Activated CD4-positive, alpha-beta T cell treated with anti-CD3 and anti-CD28 coated beads for 36 hours (primary cell): ENCODE data around the gene MAP4K4. TPM values are rescaled to one million over a fixed set of nuclear protein-coding genes. Genes with fewer than 3 reads are reported as not detected.
"Not testable (repeated sequence)": the region's sequence is repeated elsewhere in the genome, so short reads cannot be mapped to it uniquely, and the experiment has no call there.

Experiments used
- ATAC-seq: fragments of 200-7000 bp; cut with Tn5 transposase; one replicate; pipeline ENCODE4 v1.10.0; 2021; ENCODE audit warnings: mild to moderate bottlenecking, moderate library complexity
- CTCF ChIA-PET: fragments of 350-600 bp; sonication (Branson Sonifier 250); formaldehyde crosslinking; loops from one replicate; lab custom pipeline; 2021; ENCODE audit warnings: antibody characterized with exemption; lab: Charles Lee
- POLR2A ChIA-PET: fragments of 350-600 bp; sonication (Branson Sonifier 250); formaldehyde crosslinking; loops from one replicate; lab custom pipeline; 2021; ENCODE audit warnings: antibody characterized with exemption, inconsistent platforms; lab: Charles Lee
- DNase-seq: peaks from one replicate; pipeline ENCODE4 v3.0.0-alpha.2; 2020
- H3K27ac Mint-ChIP-seq: one replicate; pipeline ENCODE4 v1.8.0; 2021; ENCODE audit warnings: mixed read lengths
- H3K27me3 Mint-ChIP-seq: one replicate; pipeline ENCODE4 v1.8.0; 2021; ENCODE audit warnings: mixed read lengths
- H3K36me3 Mint-ChIP-seq: one replicate; pipeline ENCODE4 v1.8.0; 2021; ENCODE audit warnings: low read depth, mixed read lengths
- H3K4me1 Mint-ChIP-seq: one replicate; pipeline ENCODE4 v1.8.0; 2021; ENCODE audit warnings: mixed read lengths
- H3K4me3 Mint-ChIP-seq: one replicate; pipeline ENCODE4 v1.8.0; 2021; ENCODE audit warnings: mild to moderate bottlenecking, moderate library complexity, mixed read lengths
- H3K9me3 Mint-ChIP-seq: one replicate; pipeline ENCODE4 v1.8.0; 2021; ENCODE audit warnings: low read depth, mixed read lengths
- intact Hi-C, 2 experiments: fragments of 100-400 bp; cut with DNase I in 1 of 2; cut with micrococcal nuclease in 1 of 2; formaldehyde crosslinking; loops; one replicate each; pipeline versions ENCODE4 v1.14.2 to v1.15.1; 2022 to 2024; cut with DNase I, micrococcal nuclease
- total RNA-seq, 2 experiments: library from RNA; stranded (reverse); gene quantifications; one replicate each; pipeline ENCODE4 v1.2.3, GENCODE V29; 2021

Gene MAP4K4
- total RNA-seq, 2 experiments from 2014 or later = 62.3 to 70.2 TPM

DNA sequence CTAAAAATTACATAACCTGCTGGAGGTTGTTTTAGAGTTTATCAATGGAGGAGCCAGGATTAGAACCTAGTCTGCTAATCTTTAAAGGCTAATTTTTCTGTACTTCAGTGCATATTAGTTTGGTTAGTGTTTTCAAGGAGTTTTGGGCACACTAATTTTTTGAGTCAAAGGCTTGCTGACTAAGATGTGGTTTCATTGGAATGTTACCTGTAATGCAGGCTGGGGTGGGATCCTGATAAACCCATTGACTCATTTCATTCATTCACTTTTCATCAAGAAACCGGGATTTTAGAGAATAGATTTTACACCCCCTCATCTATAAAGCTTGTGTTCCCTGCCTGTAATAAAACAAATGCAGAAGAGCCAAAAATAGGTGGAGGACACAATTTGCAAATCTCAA is 202.4 kb downstream of the MAP4K4 start:
- intact Hi-C loops = loop anchor here (1.0 to 10.0 kb wide), 9 partner anchors 99 to 467 kb away; no protein-coding TSS in a partner anchor
- Mint-ChIP-seq H3K27me3 (peaks cover 8% of the 10 kb centered on the region), H3K9me3 (peaks cover 7% of the 10 kb centered on the region), H3K36me3 (peaks cover 18% of the 10 kb centered on the region), H3K4me1 (peaks cover 38% of the 10 kb centered on the region), H3K27ac (peak overlapping the region; percentile 90), H3K4me3 (peak overlapping the region; percentile 24)
- CTCF ChIA-PET = interaction anchor here (0.6 to 5.8 kb wide), 7 partner anchors 16 to 353 kb away, joined by 3 to 33 read pairs (median 3); no protein-coding TSS in a partner anchor
- POLR2A ChIA-PET = interaction anchor here (1.0 kb wide), 1 partner anchor 15 kb away, joined by 3 read pairs; no protein-coding TSS in a partner anchor
- DNase-seq (no peak), ATAC-seq (no peak)

DNA sequence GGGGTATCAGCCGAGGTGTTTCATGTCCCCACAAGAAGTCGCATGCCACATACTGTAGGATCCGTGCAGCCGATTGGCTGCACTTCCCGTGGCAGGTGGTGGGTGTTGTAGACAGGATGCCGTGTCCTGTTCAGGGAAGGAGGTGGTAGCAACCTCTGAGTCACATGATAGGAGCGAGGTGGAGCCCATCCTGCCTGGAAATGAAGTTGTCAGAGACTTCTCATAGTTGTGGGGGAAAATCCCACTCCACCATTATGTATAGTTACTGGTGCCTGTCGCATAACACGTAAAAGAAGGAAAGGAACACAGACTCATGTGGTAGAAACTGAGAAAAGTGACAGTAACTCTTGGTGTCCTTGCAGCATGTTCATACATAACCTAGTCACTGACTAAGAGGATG is 202.9 kb downstream of the MAP4K4 start:
- POLR2A ChIA-PET = interaction anchor here (1.0 kb wide), 1 partner anchor 16 kb away, joined by 3 read pairs; no protein-coding TSS in a partner anchor
- intact Hi-C loops = loop anchor here (1.0 to 10.0 kb wide), 9 partner anchors 99 to 467 kb away; no protein-coding TSS in a partner anchor
- H3K4me3 Mint-ChIP-seq = peak overlapping the region; percentile 24
- H3K36me3 Mint-ChIP-seq = peaks cover 21% of the 10 kb centered on the region
- H3K4me1 Mint-ChIP-seq = peaks cover 38% of the 10 kb centered on the region
- H3K27ac Mint-ChIP-seq = peak overlapping the region; percentile 90
- ATAC-seq = peak; percentile 93
- CTCF ChIA-PET = interaction anchor here (0.6 to 5.8 kb wide), 7 partner anchors 16 to 340 kb away, joined by 3 to 33 read pairs (median 3); no protein-coding TSS in a partner anchor
- peaks cover 10% of the 10 kb centered on the region for H3K9me3 Mint-ChIP-seq
- H3K27me3 Mint-ChIP-seq = peaks cover 10% of the 10 kb centered on the region
- DNase-seq = peak; percentile 82

DNA sequence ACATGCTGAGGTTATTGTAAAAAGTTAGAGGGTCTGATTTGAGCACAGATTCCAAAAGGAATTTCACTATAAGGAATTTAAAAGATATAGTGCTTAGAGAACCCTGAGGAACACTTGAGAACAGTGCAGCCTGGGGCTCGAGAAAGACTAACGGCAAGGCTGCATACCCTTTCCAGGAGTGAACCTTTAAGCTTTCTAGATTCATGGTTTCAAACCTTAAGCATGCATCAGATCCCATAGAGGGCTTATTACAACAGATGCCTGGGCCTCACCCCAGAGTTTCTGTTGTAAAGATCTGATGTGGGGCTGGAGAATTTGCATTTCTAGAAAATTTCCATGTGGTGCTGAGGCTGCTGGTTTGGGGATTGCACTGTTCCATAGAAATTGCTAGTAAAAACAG is 203.7 kb downstream of the MAP4K4 start:
- peaks cover 10% of the 10 kb centered on the region for H3K27me3 Mint-ChIP-seq
- intact Hi-C loops = loop anchor here (2.0 to 10.0 kb wide), 4 partner anchors 181 to 351 kb away; no protein-coding TSS in a partner anchor
- DNase-seq (no peak), ATAC-seq (no peak)
- H3K4me1 Mint-ChIP-seq = peaks cover 38% of the 10 kb centered on the region
- ChIA-PET POLR2A (no interaction called here), CTCF (interaction anchor here (0.6 to 2.2 kb wide), 4 partner anchors 98 to 339 kb away, joined by 3 to 11 read pairs (median 4); no protein-coding TSS in a partner anchor)
- H3K9me3 Mint-ChIP-seq = peaks cover 16% of the 10 kb centered on the region
- H3K36me3 Mint-ChIP-seq = peaks cover 27% of the 10 kb centered on the region
- H3K27ac Mint-ChIP-seq = peak overlapping the region; percentile 56
- H3K4me3 Mint-ChIP-seq = no peak overlapping the region

DNA sequence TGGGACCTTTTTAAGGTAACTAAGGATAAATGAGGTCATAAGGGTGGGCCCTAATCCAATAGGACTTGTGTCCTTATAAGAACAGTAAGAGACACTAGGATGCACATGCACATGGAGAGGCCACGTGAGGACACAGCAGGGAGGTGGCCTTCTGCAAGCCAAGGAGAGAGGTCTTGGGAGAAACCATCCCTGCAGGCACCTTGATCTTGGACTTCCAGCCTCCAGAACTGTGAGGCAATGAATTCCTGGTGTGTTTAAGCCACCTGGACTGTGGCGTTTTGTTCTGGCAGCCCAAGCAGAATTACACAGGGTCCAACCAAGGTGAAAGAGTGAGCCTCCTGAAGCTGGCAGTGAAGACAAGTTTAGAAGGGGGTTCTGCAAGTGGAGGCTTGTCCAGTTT is 204.7 kb downstream of the MAP4K4 start:
- peaks cover 38% of the 10 kb centered on the region for H3K4me1 Mint-ChIP-seq
- H3K36me3 Mint-ChIP-seq = peaks cover 27% of the 10 kb centered on the region
- DNase-seq (no peak), ATAC-seq (no peak)
- POLR2A ChIA-PET = no interaction called here
- peaks cover 17% of the 10 kb centered on the region for H3K9me3 Mint-ChIP-seq
- H3K27me3 Mint-ChIP-seq = peaks cover 10% of the 10 kb centered on the region
- intact Hi-C loops = loop anchor here (5.0 to 10.0 kb wide), 3 partner anchors 180 to 350 kb away; no protein-coding TSS in a partner anchor
- CTCF ChIA-PET = interaction anchor here (0.7 kb wide), 1 partner anchor 286 kb away, joined by 3 read pairs; no protein-coding TSS in a partner anchor
- H3K4me3 Mint-ChIP-seq = no peak overlapping the region
- H3K27ac Mint-ChIP-seq = no peak overlapping the region

DNA sequence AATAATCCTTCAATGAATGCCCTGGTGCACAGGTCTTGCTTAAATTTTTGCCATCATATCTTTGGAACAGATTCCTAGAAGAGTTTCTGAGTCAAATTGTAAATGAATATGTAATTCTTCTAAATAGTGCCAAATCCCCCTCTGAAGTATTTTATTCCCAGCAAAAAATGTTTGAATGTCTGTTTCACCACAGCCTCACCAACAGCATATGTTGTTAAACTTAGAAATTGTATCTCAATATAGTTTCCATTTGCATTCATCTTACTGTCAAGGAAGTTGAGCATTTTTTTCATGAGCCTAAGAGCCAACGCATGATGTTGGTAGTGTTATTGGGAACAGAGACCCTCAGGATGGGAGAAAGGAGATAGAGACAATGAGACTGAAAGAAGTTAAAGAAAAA is 207.4 kb downstream of the MAP4K4 start:
- POLR2A ChIA-PET = no interaction called here
- peaks cover 19% of the 10 kb centered on the region for H3K36me3 Mint-ChIP-seq
- no peak overlapping the region for H3K4me3 Mint-ChIP-seq
- no peak overlapping the region for H3K27ac Mint-ChIP-seq
- CTCF ChIA-PET = interaction anchor here (0.7 to 1.5 kb wide), 3 partner anchors 74 to 336 kb away, joined by 3 to 5 read pairs (median 3); no protein-coding TSS in a partner anchor
- ATAC-seq (no peak), DNase-seq (no peak)
- intact Hi-C loops = loop anchor here (5.0 to 10.0 kb wide), 3 partner anchors 177 to 347 kb away; no protein-coding TSS in a partner anchor
- peaks cover 24% of the 10 kb centered on the region for H3K4me1 Mint-ChIP-seq
- peaks cover 22% of the 10 kb centered on the region for H3K27me3 Mint-ChIP-seq
- H3K9me3 Mint-ChIP-seq = peaks cover 26% of the 10 kb centered on the region

DNA sequence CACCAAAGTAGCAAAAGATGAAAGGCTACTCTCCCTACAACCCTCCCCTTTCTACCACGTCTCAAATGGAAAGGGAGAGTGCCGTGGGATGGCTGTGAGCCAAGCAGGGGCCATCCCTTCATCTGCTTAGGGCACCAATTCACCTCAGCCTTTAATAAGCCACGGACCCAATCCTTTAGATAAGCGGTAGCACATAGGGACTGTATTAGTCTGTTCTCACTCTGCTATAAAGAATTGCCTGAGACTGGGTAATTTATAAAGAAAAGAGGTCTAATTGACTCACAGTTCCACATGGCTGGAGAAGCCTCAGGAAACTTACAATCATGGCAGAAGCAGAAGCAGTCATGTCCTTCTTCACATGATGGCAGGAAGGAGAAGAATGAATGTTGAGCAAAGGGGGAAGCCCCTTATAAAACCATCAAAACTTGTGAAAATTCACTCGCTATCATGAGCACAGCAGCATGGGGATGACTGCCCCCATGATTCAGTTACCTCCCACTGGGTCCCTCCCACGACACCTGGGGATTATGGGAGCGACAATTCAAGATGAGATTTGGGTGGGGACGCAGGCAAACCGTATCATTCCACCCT is 208.3 kb downstream of the MAP4K4 start:
- intact Hi-C loops = loop anchor here in 1 of 2 experiments (10.0 kb wide), 1 partner anchor 179 kb away; no protein-coding TSS in a partner anchor
- POLR2A ChIA-PET = no interaction called here
- peaks cover 15% of the 10 kb centered on the region for H3K4me1 Mint-ChIP-seq
- H3K36me3 Mint-ChIP-seq = peaks cover 23% of the 10 kb centered on the region
- no peak overlapping the region for H3K27ac Mint-ChIP-seq
- no peak overlapping the region for H3K4me3 Mint-ChIP-seq
- H3K9me3 Mint-ChIP-seq = peaks cover 28% of the 10 kb centered on the region
- ATAC-seq (no peak), DNase-seq (no peak)
- H3K27me3 Mint-ChIP-seq = peaks cover 27% of the 10 kb centered on the region
- CTCF ChIA-PET = interaction anchor here (0.7 to 1.5 kb wide), 3 partner anchors 22 to 275 kb away, joined by 3 read pairs; no protein-coding TSS in a partner anchor

DNA sequence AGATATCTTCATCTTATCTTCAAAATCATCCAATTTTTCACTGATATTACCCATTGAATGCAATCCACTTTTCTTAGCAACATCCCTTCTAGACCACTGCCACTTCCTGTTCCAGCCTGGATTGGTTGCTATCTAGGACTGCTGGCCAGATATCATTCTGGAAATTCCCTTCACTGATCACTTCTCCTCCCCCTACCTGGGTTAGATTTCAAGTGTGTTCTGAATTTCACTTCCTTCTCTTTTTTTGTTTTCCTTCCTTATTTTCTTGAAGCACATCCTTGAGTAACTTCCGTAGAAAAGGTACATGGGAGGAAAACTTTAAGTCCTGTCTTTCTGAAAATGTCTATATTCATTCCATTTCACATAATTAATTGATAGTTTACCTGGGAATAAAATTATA is 212.3 kb downstream of the MAP4K4 start:
- DNase-seq (no peak), ATAC-seq (no peak)
- H3K4me3 Mint-ChIP-seq = no peak overlapping the region
- H3K4me1 Mint-ChIP-seq = peaks cover 12% of the 10 kb centered on the region
- H3K36me3 Mint-ChIP-seq = peaks cover 20% of the 10 kb centered on the region
- H3K27ac Mint-ChIP-seq = no peak overlapping the region
- CTCF ChIA-PET = interaction anchor here (0.9 to 1.5 kb wide), 2 partner anchors 92 to 331 kb away, joined by 3 to 4 read pairs; no protein-coding TSS in a partner anchor
- intact Hi-C loops = loop anchor here in 1 of 2 experiments (10.0 kb wide), 1 partner anchor 175 kb away; no protein-coding TSS in a partner anchor
- H3K9me3 Mint-ChIP-seq = peaks cover 24% of the 10 kb centered on the region
- POLR2A ChIA-PET = no interaction called here
- H3K27me3 Mint-ChIP-seq = peaks cover 29% of the 10 kb centered on the region

DNA sequence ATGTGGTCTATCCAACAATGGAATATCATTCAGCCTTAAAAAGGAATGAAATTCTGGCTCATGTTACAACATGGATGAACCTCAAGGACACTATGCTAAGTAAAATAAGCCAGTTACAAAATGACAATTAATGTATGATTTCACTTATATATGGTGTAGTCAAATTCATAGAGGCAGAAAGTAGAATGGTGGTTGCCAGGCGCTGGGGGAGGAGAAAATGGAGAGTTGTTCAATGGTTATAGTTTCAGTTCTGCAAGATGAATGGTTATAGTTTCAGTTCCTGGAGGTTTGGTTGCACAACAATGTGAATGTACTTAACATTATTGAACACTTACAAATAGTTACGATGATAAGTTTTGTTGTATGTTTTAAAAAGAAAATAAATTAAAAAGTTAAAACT is 215.0 kb downstream of the MAP4K4 start:
- no peak overlapping the region for H3K4me3 Mint-ChIP-seq
- ATAC-seq = peak; percentile 90
- DNase-seq = peak; percentile 68

DNA sequence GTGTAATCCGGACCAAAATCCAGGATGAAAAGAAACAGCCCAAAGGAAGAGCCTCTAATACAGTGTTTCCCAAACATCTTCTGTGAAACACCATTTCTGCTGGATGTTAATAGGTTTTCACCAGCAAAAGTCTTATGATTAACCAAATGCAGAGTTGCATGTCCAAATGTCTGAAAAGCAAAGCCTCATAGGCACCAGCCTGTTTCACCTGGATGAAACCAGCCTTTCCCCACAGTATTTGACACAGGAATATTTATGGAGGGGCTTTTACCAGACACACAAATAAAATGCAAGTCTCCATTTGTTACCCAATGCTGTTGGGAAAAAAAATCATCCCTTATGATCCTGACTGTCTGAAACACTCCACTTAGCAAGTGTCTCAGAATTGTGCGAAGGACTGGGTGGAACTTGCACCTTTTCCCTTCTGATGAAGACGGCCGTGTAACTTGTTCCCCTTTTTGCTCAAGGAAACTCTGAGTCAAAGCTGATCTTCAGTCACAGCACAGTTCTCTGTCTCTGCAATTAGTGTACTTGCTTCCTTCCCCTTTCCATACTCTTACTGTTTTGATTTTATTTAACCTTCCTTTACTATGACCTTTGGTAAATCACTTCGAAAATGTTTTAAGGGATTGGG is 223.9 kb downstream of the MAP4K4 start:
- Mint-ChIP-seq H3K27me3 (peaks cover 5% of the 10 kb centered on the region), H3K4me3 (no peak overlapping the region), H3K4me1 (peaks cover 2% of the 10 kb centered on the region), H3K36me3 (peaks cover 5% of the 10 kb centered on the region), H3K9me3 (peaks cover 25% of the 10 kb centered on the region), H3K27ac (peak overlapping the region; percentile 63)
- CTCF ChIA-PET = interaction anchor here (0.7 to 1.6 kb wide), 4 partner anchors 9 to 155 kb away, joined by 3 read pairs; no protein-coding TSS in a partner anchor
- POLR2A ChIA-PET = interaction anchor here (0.7 kb wide), 1 partner anchor 294 kb away, joined by 3 read pairs; no protein-coding TSS in a partner anchor
- peak; percentile 15 for DNase-seq
- ATAC-seq = peak; percentile 47
- intact Hi-C loops = no loop called here

More for the DNA sequence above, 215.0 kb downstream of the MAP4K4 start:
- CTCF ChIA-PET = interaction anchor here (0.7 to 1.2 kb wide), 2 partner anchors 18 to 495 kb away, joined by 3 read pairs; no protein-coding TSS in a partner anchor
- intact Hi-C loops = no loop called here
- Mint-ChIP-seq H3K4me1 (peaks cover 12% of the 10 kb centered on the region), H3K27me3 (peaks cover 30% of the 10 kb centered on the region), H3K9me3 (peaks cover 11% of the 10 kb centered on the region), H3K36me3 (peaks cover 8% of the 10 kb centered on the region), H3K27ac (no peak overlapping the region)
- POLR2A ChIA-PET = no interaction called here

DNA sequence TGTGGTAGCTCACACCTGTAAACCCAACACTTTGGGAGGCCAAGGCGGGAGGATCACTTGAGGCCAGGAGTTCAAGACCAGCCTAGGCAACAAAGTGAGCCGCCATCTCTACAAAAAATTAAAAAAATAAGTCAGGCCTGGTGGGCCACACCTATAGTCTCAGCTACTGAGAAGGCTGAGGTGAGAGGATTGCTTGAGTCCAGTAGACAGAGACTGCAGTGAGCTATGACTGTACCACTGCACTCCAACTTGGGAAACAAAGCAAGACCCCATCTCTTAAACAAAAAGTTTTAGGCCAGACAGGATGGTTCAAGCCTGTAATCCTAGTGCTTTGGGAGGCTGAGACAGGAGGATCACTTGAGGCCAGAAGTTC is 224.4 kb downstream of the MAP4K4 start:
- H3K36me3 Mint-ChIP-seq = peaks cover 8% of the 10 kb centered on the region
- ATAC-seq (no peak), DNase-seq (no peak)
- peaks cover 2% of the 10 kb centered on the region for H3K4me1 Mint-ChIP-seq
- intact Hi-C loops = no loop called here
- peaks cover 3% of the 10 kb centered on the region for H3K27me3 Mint-ChIP-seq
- CTCF ChIA-PET = interaction anchor here (0.7 kb wide), 1 partner anchor 155 kb away, joined by 3 read pairs; no protein-coding TSS in a partner anchor
- POLR2A ChIA-PET = interaction anchor here (0.7 kb wide), 1 partner anchor 293 kb away, joined by 3 read pairs; no protein-coding TSS in a partner anchor
- peaks cover 30% of the 10 kb centered on the region for H3K9me3 Mint-ChIP-seq
- H3K4me3 Mint-ChIP-seq = no peak overlapping the region
- H3K27ac Mint-ChIP-seq = peak overlapping the region; percentile 63

DNA sequence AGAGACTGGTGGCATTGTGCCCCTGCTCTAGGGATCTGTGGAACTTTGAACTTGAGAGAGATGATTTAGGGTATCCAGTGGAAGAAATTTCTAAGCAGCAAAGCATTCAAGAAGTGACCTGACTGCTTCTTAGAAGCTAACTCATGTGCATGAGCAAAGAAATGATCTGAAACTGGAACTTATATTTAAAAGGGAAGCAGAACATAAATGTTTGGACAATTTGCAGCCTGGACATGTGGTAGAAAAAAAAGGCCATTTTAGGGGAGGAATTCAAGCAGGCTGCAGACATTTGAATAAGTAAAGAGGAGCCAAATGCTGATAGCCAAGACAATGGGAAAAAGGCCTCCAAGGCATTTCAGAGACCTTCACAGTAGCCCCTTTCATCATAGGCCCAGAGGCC is 226.8 kb downstream of the MAP4K4 start:
- H3K27ac Mint-ChIP-seq, ATAC-seq, H3K4me3 Mint-ChIP-seq, H3K36me3 Mint-ChIP-seq, H3K27me3 Mint-ChIP-seq, DNase-seq, intact Hi-C loops, POLR2A ChIA-PET, H3K4me1 Mint-ChIP-seq, CTCF ChIA-PET: not testable (repeated sequence)
- H3K9me3 Mint-ChIP-seq = peaks cover 36% of the 10 kb centered on the region
